Embryonic facial prominence (tissue), 1 donor: ENCODE data around the gene ZNF385C.

Source experiments
- DNase-seq: peaks from one replicate; pipeline ENCODE4 v3.0.0-alpha.2; 2016; ENCODE audit errors: extremely low spot score

Gene ZNF385C

DNA sequence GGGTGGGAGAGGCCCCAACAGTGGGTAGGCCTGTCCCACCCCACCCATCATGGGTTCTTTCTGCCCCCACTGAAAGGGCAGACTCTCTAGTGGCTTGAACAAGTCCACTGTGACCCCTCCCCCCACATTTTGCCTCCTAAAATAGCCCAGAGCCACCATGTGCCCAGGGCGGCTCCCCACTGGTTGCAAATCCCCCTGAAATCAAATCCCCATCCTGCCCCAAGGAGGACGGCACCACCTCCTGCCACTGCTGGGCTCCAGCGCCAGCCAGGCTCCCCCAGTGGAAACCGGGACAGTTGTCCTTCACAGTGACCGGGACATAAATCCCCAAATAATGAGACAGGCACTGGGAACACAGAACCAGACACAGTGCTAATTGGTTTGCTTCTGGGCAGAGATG, 20.5 kb downstream of the ZNF385C start:
- DNase-seq = no peak

DNA sequence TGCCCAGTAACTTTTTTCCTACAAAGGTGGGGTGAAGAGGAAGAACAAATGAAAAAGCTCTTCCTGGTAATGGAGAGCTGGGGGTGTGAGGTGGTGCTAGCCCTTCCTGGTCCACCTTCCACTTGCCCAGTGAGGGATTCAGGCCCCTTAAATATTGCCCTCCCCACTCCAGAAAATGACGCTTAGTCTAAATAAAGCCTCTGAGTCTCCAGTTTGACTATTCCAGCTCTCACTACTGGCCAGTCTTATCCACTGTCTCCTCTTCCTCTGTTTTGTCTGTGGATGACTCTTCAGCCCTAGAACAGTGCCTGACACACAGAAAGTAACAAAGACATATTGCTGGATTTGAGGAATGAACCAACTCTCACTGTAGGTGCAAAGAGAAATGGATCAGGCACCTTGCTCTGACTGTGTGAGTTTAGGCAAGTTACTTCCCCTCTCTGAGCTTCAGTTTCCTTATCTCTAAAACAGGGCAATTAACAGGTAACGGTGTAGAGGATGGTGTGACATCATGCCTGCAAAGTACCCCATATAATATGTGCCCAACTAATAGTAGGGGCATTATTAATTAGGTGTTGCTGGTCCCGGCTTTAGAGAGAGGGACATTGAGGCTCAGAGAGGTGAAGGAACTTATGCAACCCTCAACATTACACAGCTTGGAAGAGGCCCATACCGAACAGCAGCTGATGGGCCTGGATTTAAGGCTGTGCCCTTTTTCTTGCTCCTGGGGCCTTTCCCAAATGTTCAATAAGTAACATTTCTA, 21.3 kb downstream of the ZNF385C start:
- DNase-seq = no peak

DNA sequence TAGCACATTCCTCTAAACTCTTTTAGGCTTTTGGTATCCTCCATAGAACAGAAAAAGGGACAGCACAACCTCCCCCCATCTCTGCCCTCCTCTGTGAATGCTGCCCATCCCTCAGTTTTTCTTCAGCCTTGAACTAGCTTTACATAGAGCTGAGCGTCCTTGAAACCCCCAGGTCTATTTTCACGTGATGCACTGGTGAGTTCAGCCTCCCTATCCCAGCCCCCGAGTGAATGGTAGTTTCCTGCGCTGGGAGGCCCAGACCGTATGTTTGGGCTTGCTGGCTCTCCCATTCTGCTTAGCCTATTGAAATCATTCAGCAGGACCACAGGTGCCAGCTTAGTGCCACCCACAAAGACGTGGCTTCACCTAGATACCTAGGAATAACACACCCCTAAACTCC, 22.5 kb downstream of the ZNF385C start:
- no peak for DNase-seq

DNA sequence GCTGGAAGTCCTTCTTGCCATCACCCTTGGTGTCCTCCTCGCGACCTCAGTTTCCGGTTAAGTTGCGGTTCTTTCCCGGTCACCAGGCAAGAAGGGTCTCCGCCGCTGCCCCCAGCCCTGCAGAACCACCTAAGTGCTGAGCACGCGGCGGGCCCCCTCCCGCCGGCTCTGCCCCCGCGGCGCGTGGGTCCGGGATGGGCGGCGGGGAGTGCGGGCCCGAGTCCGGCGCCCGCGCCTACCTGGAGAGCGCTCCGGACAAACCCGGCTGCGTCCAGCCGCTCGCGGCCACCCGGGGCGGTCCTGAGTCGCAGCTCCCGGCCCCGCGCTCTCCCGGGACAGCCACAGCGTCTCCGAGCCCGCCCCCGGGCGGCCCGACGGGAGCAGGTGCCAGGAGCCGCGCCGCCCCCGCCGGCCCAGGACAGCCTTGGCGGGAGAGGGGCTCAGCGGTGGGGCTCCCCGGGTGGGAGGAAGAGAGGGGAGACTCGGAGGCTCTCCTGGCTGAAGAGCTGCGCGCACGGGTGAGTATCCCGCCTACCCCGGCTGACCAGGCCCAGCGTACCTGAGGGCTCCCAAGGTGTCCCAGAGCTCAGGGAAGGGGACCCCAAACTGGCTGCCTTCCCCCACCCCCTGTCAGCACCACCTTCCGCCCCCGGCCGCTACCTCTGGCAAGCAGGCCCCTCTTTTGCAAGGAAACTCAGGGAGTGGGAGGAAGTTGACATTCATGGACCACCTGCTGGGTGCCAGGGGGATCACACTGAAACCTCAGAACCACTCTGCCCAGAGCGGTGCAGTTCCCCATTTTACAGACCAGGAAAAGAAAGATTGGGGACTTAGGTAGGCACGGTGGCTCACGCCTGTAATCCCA, 25.7 kb downstream of the ZNF385C start:
- no peak for DNase-seq

DNA sequence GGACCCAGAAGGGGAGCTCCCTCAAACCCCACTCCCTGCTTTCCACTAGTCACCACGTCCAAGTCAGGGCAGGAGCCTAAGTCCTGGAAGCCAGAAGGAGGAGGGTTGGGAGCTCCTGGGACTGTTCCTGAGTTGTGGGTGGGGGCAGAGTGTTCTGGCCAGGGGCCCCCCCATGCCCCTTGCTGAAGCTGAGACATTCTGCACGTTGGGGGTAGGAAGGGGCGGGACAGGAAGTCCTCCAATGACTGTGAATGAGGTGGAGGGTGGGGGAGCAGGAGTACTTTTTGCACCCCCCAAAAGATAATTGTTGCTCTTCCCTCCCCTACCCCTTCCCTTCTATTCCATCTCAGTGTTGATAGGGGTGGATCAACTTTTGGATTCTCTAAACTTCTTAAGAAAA, 26.5 kb downstream of the ZNF385C start:
- DNase-seq = no peak

DNA sequence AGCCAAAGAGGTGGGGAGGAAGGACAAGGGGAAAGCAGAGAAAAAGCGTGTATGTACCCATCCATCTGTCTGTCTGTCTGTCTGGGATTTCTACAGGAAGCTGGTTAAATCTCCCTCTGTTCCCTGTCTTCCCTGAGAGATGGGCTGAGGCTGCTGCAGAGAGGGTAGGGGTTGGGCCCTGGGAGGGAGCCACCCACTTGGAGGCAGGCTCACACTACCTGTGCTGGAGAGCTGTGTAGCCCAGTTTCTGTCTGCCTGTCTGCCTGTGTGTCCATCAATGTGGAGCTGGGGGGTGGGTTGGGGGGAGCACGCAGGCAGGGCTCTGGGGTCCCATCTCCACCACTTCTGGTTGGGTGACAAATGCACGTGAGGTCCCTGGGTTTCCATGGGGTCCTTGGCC, 29.3 kb downstream of the ZNF385C start:
- DNase-seq = no peak

DNA sequence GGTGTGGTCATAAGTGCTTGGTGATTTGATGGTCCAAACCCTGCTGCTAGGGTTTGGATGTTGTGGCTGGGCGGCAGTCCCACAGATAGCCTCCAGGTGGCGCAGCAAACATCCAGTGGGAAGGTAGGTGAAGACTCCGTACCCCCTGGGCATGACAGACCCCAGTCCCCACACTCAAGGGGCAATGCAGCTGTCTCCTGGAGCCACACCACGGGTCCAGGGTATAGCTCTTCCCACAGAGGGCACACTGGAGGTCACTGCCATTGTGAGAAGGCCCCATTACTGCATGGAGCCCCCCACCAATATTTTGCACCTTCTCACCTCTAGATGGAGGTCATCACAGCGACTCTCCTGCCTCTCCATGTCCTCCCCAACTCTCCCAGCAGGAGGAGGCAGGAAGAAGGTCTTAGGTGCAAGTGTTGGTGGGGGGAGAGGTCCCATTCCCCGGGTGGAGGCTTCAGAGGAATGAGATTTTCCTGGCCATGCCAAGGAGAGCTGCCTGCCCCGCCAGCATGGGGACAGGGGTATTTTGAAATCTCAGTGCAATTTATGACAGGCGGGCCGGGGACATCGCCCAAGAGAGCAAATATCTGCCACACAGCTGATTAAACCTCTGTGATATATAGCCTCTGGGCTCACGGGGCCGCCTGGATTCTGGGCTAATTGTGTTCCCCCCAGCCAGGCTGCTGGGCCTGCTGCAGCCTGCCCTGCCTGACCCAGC, 30.7 kb downstream of the ZNF385C start:
- DNase-seq = no peak

DNA sequence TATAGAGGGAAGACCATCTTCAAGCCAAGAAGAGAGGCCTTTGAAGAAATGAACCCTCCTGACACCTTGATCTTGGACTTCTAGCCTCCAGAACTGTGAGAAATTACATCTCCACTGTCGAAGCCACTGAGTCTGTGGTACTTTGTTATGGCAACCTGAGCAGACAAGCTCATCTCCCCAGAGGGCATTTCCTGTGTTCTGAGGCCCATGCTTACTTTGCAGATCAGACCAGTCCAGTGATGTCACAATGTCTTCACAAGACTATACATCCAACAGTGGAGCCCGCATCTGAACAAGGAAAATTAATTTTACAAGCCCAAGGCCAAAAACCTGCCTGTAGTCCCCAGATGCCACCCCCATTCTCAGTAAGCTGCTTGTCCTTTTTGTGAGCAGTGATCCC, 33.1 kb downstream of the ZNF385C start:
- no peak for DNase-seq

DNA sequence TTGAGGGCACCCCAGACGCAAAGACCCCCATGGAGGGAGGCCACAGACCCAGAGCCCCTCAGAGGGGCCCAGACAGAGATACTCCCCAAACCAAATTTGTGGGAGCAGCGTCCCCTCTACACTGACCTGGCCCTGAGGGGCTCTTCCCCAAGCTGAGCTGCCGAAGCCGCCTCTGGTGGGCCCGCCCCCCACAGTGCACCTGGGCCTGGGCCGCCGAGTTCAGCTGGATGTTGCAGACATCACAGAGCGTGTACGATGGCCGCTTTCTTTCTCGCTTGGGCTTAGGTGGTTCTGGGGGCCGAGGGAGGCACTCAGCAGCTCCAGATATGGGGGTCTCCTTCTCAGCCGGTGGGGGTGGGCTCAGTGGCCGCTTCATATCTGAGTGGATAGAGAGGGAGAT, 35.6 kb downstream of the ZNF385C start:
- DNase-seq = no peak

DNA sequence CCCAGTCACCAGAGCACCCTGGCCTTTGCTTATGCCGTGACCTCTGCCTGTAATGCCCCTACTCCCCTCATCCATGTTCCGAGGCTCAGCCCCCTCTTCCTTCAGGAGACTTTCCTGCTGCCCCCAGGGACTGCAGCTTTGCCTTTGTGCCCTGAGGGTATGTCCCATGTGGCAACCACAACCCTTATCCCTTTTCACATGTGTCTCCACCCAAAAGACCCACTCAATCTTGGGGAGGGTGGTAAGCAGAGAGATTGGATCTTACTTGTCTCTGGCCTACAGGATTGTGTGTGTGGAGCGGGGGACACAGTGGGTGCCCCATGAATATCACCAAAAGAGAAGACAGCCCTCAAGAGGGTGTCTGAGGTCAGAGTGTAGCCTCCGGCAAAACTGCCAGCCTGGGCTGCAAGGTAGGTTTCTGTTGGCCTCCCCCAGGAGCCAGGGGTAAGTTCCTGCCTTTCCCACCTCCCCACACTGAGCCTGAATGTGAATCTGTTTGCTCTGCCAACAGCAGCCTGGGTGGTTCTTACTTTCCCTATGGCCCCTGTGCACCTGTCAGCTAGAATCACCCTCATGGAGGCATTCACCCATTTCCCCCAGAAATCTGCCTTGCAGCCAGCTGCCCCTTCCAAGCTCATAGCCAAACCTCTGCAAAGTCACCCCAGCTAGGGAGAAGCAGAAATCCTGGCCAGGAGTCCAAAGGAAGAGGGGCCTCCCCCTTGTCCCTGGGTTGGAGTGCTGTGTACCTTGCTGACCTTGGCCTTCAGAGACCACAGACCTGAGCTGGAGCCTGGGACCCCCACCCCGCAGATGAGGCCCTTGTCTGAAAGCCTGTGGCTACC, 36.4 kb downstream of the ZNF385C start:
- no peak for DNase-seq

DNA sequence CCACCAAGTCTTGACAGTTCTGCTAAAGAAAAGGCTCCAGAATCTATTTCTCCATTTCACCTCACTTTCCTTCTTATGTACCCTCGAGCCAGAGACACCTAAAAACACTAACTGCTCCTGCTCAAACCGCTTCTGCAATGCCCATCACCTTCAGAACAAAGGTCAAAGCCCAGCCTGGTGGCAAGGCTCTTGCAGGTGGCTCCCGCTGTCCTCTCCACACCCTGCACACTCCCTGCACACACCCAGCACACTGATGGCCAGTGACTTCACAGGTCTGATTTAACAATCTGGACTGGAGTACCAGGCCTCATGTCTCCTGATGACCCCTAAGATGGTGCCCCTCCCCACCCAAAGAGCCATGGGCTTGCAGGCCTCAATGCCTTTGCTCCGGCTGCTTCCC, 38.0 kb downstream of the ZNF385C start:
- DNase-seq = no peak

DNA sequence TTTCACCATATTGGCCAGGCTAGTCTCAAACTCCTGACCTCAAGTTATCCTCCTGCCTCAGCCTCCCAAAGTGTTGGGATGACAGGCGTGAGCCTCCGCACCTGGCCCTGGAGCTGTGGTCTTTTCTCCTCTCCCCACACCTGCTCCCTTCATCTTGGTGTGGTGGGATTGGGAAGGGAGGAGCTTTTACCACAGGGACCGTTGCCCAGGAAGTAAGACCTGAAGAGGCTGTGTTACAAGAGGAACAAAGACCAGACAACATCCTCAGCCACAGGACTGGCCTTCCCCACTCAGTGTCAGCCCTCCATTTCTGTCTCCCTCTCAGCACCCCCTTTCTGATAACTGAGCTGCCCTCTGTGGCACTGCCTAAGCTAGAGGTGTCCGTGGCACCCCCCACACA, 38.5 kb downstream of the ZNF385C start:
- DNase-seq = no peak

DNA sequence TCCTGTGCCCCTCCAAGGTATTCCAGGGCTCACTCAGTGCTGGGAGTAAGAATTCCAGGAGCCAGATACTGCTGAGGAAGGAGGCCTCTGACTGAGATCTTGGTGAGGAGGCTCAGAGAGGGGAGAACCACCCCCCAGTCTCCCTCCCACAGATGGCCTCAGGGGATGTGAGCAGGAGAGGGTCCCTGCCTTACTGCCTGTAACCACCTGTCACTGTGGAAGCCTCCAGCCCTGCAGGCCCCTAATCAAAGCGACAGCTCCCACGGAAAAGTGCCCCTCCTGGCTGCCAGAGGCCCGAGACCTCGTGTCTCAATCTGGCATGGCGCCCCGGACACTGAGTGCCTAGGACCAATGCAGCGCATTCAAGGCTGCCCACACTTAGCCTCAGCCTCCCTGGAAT, 40.2 kb downstream of the ZNF385C start:
- no peak for DNase-seq

DNA sequence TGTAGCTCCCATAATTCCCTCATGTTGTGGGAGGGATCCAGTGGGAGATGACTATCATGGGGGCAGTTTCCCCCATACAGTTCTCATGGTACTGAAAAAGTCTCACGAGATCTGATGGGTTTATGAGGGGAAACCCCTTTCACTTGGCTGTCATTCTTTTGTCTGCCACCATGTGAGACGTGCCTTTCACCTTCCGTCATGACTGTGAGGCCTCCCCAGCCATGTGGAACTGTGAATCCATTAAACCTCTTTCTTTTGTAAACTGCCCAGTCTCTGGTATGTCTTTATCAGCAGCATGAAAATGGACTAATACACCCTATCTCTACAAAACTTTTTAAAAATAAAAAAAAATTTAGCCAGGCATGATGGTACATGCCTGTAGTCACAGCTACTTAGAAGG, 41.6 kb downstream of the ZNF385C start:
- no peak for DNase-seq

DNA sequence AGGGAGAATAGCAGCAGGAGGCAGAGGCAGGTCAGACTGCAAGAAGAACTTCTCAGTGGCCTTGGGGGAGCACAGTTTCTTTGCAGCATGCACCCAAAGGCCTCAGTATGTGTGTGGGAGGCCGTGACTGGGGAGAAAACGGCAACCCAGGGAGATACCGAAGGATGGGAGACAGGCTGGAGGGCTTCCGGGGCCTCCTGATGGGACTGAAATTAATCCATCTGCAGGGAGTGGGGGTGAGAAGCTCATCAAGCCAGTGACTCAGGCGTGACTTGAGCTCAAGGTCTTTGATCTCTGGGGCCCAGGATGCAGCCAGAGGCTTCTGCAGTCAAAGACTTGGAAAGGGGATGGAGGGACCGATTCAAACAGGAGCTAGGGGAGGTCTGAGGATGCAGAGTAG, 42.8 kb downstream of the ZNF385C start:
- no peak for DNase-seq

DNA sequence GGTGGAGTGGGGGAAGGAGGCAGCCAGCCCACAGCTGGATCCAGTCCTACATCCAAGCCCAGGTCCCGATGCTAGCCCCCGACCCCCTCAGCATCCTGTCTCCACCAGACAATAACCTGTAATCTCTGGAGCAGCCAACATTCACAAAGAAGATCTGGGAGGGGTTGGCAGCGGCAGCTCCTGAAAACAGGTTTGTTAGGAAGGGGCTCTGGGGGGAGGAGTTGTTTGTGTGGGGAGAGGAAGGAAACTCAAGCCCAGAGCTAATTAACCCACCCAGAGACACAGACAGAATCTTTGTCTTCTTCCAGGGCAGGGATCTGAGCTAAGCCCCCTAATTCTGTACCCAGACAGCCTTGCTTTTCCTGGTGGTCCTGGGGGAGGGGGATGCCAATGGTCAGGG, 43.2 kb downstream of the ZNF385C start:
- no peak for DNase-seq

DNA sequence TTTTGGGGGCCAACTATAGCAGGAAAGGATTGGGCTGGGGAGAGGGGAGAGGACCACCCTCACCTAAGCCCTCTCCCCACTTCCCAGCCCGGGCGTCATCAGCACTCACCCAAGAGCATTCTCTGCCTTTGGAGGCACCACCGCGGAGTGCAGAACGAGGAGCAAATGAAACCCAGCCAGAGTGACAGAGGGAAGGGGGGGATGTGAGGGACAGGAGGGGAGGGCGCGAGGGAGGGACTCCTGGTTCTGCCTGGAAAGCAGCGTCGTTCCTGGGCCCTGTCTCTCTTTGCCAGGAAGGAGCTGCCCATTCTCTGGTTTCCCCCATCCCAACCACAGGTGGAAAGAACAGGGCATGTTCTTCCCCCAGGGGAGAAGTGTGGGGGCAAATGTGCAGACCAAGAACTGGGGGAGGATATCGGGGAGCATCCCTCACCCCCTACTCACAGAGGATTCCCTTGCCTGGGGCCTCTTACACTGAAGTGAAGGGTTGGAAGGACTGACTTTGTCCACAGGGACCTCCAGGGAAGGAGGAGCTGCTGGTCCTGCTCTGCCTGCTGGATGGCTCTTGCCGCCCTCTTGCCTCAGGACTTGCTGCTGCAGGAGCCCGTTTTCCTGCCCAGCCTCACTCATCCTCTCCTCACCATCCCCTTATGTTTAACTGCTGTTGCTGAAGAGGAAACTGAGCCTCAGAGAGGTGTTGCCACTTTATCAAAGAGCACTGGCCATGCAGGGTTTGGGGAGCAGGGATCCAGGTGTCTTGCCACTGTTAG, 44.4 kb downstream of the ZNF385C start:
- no peak for DNase-seq

DNA sequence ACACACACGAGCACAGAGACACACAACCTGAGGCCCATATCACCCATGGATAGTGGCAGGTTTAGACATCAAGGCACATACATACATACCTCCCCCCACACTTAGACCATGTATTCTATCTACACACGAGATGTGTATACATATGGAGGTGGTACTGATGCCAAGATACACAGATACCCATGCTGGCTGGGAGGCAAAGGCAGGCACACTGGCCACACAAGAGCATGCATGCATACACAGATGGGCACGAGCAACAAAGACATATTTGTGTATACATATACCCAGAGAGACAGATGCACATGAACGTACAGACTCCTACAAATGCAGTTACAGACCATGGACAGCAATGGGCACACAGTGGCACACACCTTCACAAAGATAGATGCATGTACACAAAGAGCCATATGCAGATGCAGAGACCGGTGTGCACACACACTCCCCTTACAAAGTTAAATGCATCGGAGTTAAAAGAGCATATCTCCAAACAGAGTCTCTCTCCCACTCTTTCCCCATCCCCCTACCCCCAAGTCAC, 45.9 kb downstream of the ZNF385C start:
- DNase-seq = no peak

DNA sequence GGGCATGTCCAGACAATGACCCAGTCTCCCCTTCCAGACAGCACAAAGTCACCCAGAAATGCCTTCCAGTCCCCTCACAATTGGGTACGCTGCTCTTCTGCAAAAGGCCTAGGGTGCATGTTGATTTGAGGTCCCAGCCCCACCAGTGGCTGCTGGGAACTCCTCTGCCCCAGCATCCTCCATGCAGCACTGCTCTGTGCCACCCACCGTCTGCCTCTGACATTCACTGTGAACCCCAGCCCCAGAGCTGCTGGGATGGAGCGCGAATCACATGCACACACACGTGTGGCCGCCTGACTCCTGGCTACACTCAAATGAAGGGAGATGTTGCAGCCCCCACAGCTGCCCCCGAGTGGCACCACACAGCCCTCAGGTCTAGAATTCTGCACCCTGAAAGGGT, 46.6 kb downstream of the ZNF385C start:
- DNase-seq = no peak

DNA sequence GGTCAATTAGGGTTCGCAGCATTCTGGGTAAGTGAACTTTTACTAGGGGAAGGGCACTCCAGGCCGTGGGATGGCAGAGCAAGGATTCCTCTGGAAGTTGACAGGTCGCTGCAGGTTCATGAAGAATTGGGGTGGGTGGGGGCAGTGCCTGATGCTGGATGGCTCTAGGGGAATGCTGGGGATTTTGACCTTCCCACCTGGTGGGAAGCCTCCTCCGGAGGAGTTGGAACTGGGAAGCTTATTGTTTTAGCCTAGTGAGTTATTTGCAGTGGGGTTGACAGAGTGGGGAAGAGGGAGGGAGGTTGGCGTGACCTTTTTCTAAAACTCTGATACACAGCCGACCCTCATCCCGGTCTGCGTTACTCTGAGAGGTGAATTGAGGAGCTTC, 47.3 kb downstream of the ZNF385C start:
- DNase-seq = no peak
